Dermis lymphatic vessel endothelial cell (primary cell): ENCODE data around the gene FOXE1. TPM values are rescaled to one million over a fixed set of nuclear protein-coding genes. Genes with fewer than 3 reads are reported as not detected.

ENCODE experiments used
- total RNA-seq: library from RNA; depleted of rRNA; stranded (reverse); fragments of >200 nt; gene quantifications from 2 replicates; pipeline ENCODE4 v1.2.1, GENCODE V29; 2014

FOXE1 gene
- total RNA-seq: not detected in 2 replicates

GRCh38 chr9:97853056-97853843, at the start of gene FOXE1:
FOXE1 (plus strand) TSS chr9:97853226; CDS start chr9:97853915, 689 bp downstream.

Other genes starting within 250 kb of the FOXE1 start
- 12.6 and 13.8 TPM in 2 replicates for gene TSTD2, start 219.9 kb upstream of the FOXE1 start, total RNA-seq
- gene NCBP1, start 219.4 kb upstream of the FOXE1 start, total RNA-seq: 17.2 and 31.7 TPM in 2 replicates
- gene XPA, start 155.9 kb upstream of the FOXE1 start, total RNA-seq: 10.4 and 12.0 TPM in 2 replicates
- 20.8 and 21.1 TPM in 2 replicates for gene TRMO, start 69.3 kb downstream of the FOXE1 start, total RNA-seq
- not detected in 2 replicates for gene HEMGN, start 84.9 kb downstream of the FOXE1 start, total RNA-seq
- gene ANP32B, start 130.1 kb downstream of the FOXE1 start, total RNA-seq: 6.4 and 7.8 TPM in 2 replicates
- gene NANS, start 203.5 kb downstream of the FOXE1 start, total RNA-seq: 82.4 and 83.1 TPM in 2 replicates